CD4-positive, alpha-beta T cell (primary cell): ENCODE measurements around the gene PKD2L1. TPM values are rescaled to one million over a fixed set of nuclear protein-coding genes. Genes with fewer than 3 reads are reported as not detected.

ENCODE experiments used
- ATAC-seq: fragments of 200-7000 bp; cut with Tn5 transposase; one replicate; pipeline ENCODE4 v1.10.0; 2022; ENCODE audit warnings: mild to moderate bottlenecking; ENCODE audit not compliant: poor library complexity
- CTCF ChIA-PET: fragments of 350-600 bp; sonication (Branson Sonifier 250); formaldehyde crosslinking; loops from one replicate; lab custom pipeline; 2021; ENCODE audit warnings: antibody characterized with exemption, inconsistent platforms; lab: Charles Lee
- POLR2A ChIA-PET: fragments of 350-600 bp; sonication (Branson Sonifier 250); formaldehyde crosslinking; loops from one replicate; lab custom pipeline; 2021; ENCODE audit warnings: antibody characterized with exemption, inconsistent platforms; lab: Charles Lee
- DNase-seq, 14 experiments: peaks; one replicate each; pipeline ENCODE4 v3.0.0-alpha.2; 2013 to 2020; ENCODE audit warnings: mixed read lengths in 2 of 14
- H3K27ac ChIP-seq, 2 donors: one replicate each; pipeline versions ENCODE4 v1.5.1 to v1.7.0; 2013; ENCODE audit warnings: low read length in 2 of 2, low read depth in 1 of 2, mild to moderate bottlenecking in 1 of 2
- H3K27me3 ChIP-seq, 2 experiments: 1 replicate in 1 of 2; 2 replicates in 1 of 2; pipeline versions ENCODE4 v1.6.1 to v1.7.0; 2013; ENCODE audit warnings: low read length in 2 of 2, control low read depth in 1 of 2, mild to moderate bottlenecking in 1 of 2, moderate library complexity in 1 of 2; ENCODE audit not compliant: insufficient read depth in 2 of 2, control insufficient read depth in 1 of 2
- H3K36me3 ChIP-seq: one replicate; pipeline ENCODE4 v1.6.1; 2013; ENCODE audit warnings: low read length, control low read depth; ENCODE audit not compliant: insufficient read depth
- H3K4me1 ChIP-seq: one replicate; pipeline ENCODE4 v1.6.1; 2013; ENCODE audit warnings: low read length, control low read depth; ENCODE audit not compliant: insufficient read depth
- H3K4me3 ChIP-seq: one replicate; pipeline ENCODE4 v1.5.1; 2013; ENCODE audit warnings: mild to moderate bottlenecking, low read length, moderate library complexity
- H3K9me3 ChIP-seq, 2 experiments: 1 replicate in 1 of 2; 2 replicates in 1 of 2; pipeline versions ENCODE4 v1.6.1 to v1.7.0; 2013; ENCODE audit warnings: low read length in 2 of 2, mild to moderate bottlenecking in 2 of 2, control low read depth in 1 of 2, moderate library complexity in 1 of 2; ENCODE audit not compliant: control insufficient read depth in 1 of 2, insufficient read depth in 1 of 2
- H3K27ac Mint-ChIP-seq: one replicate; pipeline ENCODE4 v1.8.0; 2020; ENCODE audit warnings: mixed read lengths
- H3K27me3 Mint-ChIP-seq: one replicate; pipeline ENCODE4 v1.8.0; 2021; ENCODE audit warnings: mixed read lengths
- H3K36me3 Mint-ChIP-seq: one replicate; pipeline ENCODE4 v1.8.0; 2021; ENCODE audit warnings: low read depth, mixed read lengths
- H3K4me1 Mint-ChIP-seq: one replicate; pipeline ENCODE4 v1.8.0; 2021; ENCODE audit warnings: low read depth, mixed read lengths
- H3K4me3 Mint-ChIP-seq: one replicate; pipeline ENCODE4 v1.8.0; 2020; ENCODE audit warnings: mild to moderate bottlenecking, mixed read lengths
- H3K9me3 Mint-ChIP-seq: one replicate; pipeline ENCODE4 v1.8.0; 2020; ENCODE audit warnings: mixed read lengths
- intact Hi-C, 2 experiments: fragments of 100-400 bp; cut with DNase I in 1 of 2; cut with micrococcal nuclease in 1 of 2; formaldehyde crosslinking; loops; one replicate each; pipeline versions ENCODE4 v1.15.1 to v1.9.0; 2023 to 2025; cut with DNase I, micrococcal nuclease
- total RNA-seq, 174 experiments: library from RNA in 2 of 174; stranded (reverse) in 2 of 174; gene quantifications; one replicate each; pipeline ENCODE4 v1.2.3 and lab custom pipeline; 2021 to 2026
- TF ChIP-seq, protein P1 (sequence below): fragments of 200-600 bp; IDR thresholded peaks from one replicate; pipeline ENCODE4 v1.8.0; 2022; ENCODE audit warnings: antibody characterized with exemption, mild to moderate bottlenecking

PKD2L1 gene
- total RNA-seq, 2 experiments from 2014 or later = not detected

DNA sequence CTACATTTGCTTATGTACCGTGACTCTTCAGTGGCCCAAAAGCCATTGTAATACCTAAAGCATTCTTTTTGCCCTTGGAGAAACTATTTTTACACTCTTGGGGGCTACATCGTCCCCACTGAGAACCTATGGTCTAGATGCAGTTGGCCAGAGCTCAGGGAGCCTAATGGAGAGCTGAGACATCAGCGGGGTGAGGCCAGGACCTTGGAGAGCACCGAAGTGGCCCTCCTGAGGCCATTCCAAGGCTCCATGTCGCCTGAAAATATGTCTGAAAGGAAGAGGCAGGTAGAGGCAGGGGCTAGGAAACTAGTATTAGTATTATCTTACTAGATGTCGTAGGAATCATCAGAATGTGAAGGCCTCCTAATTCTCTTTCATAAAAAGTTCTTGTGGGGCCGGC is 4.9 kb downstream of the PKD2L1 start:
- no peak for DNase-seq
- Mint-ChIP-seq H3K27me3 (peaks cover 12% of the 10 kb centered on the region), H3K4me1 (peaks cover 6% of the 10 kb centered on the region), H3K36me3 (no peaks in the 10 kb centered on the region), H3K9me3 (no peaks in the 10 kb centered on the region), H3K27ac (no peak overlapping the region), H3K4me3 (no peak overlapping the region)
- H3K36me3 ChIP-seq = no peaks in the 10 kb centered on the region
- ChIA-PET POLR2A (no interaction called here), CTCF (no interaction called here)
- TF ChIP-seq, protein P1, sequence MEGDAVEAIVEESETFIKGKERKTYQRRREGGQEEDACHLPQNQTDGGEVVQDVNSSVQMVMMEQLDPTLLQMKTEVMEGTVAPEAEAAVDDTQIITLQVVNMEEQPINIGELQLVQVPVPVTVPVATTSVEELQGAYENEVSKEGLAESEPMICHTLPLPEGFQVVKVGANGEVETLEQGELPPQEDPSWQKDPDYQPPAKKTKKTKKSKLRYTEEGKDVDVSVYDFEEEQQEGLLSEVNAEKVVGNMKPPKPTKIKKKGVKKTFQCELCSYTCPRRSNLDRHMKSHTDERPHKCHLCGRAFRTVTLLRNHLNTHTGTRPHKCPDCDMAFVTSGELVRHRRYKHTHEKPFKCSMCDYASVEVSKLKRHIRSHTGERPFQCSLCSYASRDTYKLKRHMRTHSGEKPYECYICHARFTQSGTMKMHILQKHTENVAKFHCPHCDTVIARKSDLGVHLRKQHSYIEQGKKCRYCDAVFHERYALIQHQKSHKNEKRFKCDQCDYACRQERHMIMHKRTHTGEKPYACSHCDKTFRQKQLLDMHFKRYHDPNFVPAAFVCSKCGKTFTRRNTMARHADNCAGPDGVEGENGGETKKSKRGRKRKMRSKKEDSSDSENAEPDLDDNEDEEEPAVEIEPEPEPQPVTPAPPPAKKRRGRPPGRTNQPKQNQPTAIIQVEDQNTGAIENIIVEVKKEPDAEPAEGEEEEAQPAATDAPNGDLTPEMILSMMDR = no peak
- H3K4me1 ChIP-seq = peaks cover 5% of the 10 kb centered on the region
- intact Hi-C loops = no loop called here
- H3K27me3 ChIP-seq = no peaks in the 10 kb centered on the region
- no peaks in the 10 kb centered on the region for H3K9me3 ChIP-seq
- no peak overlapping the region for H3K4me3 ChIP-seq
- no peak overlapping the region for H3K27ac ChIP-seq
- ATAC-seq = no peak

DNA sequence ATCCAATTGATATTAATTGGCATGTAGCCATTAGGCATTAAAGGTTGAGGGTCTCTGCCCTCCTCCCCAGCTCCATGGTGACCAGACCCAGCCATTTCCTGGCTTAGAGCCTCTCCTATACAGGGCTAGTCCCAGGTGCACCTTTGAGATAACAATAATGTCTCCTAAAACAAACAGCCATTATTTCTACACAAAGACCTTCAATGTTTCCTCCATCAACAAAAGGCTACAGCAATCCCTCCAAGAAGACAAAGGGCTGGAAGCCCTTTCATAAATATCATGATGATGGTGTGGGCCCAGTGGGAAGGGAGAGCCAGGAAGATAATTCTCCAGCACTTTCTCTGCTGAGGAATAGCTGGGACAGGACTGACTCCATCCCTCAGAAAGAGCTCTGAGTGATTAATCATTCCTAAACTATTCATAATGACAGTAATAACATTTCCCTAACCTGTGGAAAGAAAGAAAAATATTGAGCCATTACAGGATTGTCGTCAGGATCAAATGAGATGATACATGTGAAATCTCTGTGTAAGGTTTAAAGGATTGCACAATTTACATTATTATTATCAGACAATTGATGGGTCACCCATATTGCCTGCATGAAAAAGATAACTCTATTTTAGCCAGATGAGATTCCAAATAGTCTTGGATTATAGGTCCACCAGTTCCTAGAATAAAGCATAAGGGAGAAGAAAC is 10.2 kb downstream of the PKD2L1 start:
- Histone ChIP-seq H3K9me3 (no peaks in the 10 kb centered on the region), H3K27me3 (peaks cover 0 to 22% of the 10 kb centered on the region in 2 experiments), H3K36me3 (no peaks in the 10 kb centered on the region), H3K4me1 (no peaks in the 10 kb centered on the region), H3K27ac (no peak overlapping the region), H3K4me3 (no peak overlapping the region)
- no peak for DNase-seq
- no peak for ATAC-seq
- intact Hi-C loops = no loop called here
- Mint-ChIP-seq H3K27ac (no peak overlapping the region), H3K4me3 (no peak overlapping the region), H3K9me3 (no peaks in the 10 kb centered on the region), H3K4me1 (no peaks in the 10 kb centered on the region), H3K36me3 (no peaks in the 10 kb centered on the region), H3K27me3 (peaks cover 40% of the 10 kb centered on the region)
- ChIA-PET POLR2A (no interaction called here), CTCF (no interaction called here)
- TF ChIP-seq, protein P1 = no peak

DNA sequence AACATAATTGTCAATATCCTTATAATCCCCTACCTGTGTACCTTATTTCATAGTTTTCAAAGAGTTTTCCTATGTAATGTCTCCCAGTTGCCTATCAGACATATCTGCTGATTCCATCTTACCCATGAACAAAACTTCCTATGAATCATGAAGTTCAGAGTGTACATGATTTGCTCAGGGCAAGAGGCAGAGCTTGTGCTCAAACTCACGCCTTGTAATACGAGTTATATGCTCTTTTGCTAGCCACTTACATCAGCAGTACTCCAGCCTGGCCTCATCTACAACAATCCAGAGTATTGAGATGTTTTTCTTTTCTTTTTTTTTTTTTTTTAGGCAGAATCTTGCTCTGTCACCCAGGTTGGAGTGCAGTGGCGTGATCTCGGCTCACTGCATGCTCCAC is 11.8 kb downstream of the PKD2L1 start:
- Mint-ChIP-seq H3K36me3 (no peaks in the 10 kb centered on the region), H3K27ac (no peak overlapping the region), H3K9me3 (no peaks in the 10 kb centered on the region), H3K27me3 (peaks cover 52% of the 10 kb centered on the region), H3K4me3 (no peak overlapping the region), H3K4me1 (no peaks in the 10 kb centered on the region)
- Histone ChIP-seq H3K27ac (no peak overlapping the region), H3K27me3 (peaks cover 8 to 30% of the 10 kb centered on the region in 2 experiments), H3K36me3 (no peaks in the 10 kb centered on the region), H3K4me1 (no peaks in the 10 kb centered on the region), H3K9me3 (no peaks in the 10 kb centered on the region), H3K4me3 (no peak overlapping the region)
- ATAC-seq (no peak), DNase-seq (no peak)
- TF ChIP-seq, protein P1 = no peak
- ChIA-PET CTCF (no interaction called here), POLR2A (no interaction called here)
- intact Hi-C loops = no loop called here
